GM13976 (cell line): ENCODE results near the gene ABCC1.
"Not testable (repeated sequence)": the region's sequence is repeated elsewhere in the genome, so short reads cannot be mapped to it uniquely, and the experiment has no call there.

Experiments
- DNase-seq: peaks from one replicate; pipeline ENCODE4 v3.0.0; 2012; ENCODE audit warnings: low spot score
- in situ Hi-C: fragments of 300-500 bp; cut with MboI; formaldehyde crosslinking; loops from one replicate; pipeline ENCODE4 v1.12.0; 2022; ENCODE audit warnings: low sequenced_read_pairs, mixed read lengths, inconsistent platforms; ENCODE audit not compliant: unreplicated experiment
- TF ChIP-seq, protein P1 (sequence below): IDR thresholded peaks from 2 replicates; pipeline ENCODE4 v1.5.1; 2012; ENCODE audit warnings: borderline replicate concordance, mild to moderate bottlenecking; ENCODE audit not compliant: insufficient read depth; ENCODE audit errors: extremely low read depth, missing control alignments, control extremely low read depth

The ABCC1 gene

DNA sequence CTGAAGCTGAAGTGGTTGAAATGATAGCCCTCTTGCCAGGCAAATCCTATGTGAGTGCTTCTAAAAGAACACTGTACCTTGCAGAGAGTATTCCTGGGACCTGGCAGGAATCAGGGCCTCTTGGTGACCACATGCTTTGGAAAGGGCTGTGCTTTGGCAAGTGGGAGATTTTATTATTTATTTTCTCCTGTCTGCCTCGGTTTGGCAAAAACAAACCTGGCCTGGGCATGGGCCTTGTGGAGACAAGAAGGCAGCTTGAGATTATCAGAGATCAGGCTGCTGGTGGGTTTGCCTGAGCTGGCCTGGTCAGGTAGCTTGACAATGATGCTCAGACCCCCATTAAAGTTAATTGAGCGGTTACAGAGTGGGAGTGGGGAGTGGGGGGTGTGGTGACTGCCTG is 24.6 kb downstream of the ABCC1 start:
- TF ChIP-seq, protein P1, sequence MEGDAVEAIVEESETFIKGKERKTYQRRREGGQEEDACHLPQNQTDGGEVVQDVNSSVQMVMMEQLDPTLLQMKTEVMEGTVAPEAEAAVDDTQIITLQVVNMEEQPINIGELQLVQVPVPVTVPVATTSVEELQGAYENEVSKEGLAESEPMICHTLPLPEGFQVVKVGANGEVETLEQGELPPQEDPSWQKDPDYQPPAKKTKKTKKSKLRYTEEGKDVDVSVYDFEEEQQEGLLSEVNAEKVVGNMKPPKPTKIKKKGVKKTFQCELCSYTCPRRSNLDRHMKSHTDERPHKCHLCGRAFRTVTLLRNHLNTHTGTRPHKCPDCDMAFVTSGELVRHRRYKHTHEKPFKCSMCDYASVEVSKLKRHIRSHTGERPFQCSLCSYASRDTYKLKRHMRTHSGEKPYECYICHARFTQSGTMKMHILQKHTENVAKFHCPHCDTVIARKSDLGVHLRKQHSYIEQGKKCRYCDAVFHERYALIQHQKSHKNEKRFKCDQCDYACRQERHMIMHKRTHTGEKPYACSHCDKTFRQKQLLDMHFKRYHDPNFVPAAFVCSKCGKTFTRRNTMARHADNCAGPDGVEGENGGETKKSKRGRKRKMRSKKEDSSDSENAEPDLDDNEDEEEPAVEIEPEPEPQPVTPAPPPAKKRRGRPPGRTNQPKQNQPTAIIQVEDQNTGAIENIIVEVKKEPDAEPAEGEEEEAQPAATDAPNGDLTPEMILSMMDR, result no peak
- in situ Hi-C loops, result no loop called here
- no peak for DNase-seq

DNA sequence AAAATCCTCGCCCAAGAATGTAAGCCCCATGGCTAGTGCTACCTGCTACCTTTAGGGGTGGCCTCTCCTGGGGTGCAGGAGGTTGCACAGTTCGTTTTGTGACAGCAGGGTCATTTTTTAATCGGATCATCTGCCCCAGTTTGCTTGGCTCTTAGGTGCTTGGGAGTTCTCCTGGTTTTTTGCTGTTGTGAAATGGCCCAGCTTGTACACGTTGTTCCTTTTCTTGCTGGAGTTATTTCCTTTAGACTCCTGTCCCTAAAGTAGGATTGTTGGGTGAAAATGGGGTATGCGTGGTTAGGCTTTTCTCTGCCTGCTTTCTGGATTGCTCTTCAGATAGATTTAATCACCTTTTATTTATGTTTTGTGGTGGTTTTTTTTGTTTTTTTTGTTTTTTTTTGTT is 25.8 kb downstream of the ABCC1 start:
- TF ChIP-seq, protein P1, result no peak
- in situ Hi-C loops, result no loop called here
- DNase-seq, result no peak

DNA sequence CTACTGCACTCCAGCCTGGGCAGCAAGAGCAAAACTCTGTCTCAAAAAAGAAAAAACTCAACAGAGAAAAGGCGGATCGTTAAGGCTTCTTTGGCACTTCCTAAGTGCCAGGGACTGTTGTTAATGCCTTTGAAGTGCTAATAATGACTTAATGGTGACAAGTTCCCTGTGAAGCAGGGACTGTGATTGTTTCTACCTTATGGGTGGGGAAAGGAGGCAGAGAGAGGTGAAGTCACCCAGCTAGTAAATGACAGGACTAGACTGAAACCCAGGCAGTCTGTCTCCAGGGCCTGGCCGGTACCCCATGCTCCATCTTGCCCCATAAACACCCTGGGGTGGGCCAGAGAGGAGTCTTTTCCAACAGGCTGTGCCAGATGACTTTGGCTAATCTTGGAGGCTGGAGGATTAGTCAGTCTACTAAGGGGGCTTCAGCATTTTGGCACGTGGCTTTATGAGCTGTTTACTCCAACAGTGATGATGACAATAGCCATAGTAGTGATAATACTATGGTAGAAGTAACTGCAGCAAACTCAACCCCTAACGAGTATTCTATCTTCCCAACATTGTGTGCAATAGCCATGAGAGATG is 26.9 kb downstream of the ABCC1 start:
- TF ChIP-seq, protein P1, result no peak
- DNase-seq, result no peak
- in situ Hi-C loops, result no loop called here

DNA sequence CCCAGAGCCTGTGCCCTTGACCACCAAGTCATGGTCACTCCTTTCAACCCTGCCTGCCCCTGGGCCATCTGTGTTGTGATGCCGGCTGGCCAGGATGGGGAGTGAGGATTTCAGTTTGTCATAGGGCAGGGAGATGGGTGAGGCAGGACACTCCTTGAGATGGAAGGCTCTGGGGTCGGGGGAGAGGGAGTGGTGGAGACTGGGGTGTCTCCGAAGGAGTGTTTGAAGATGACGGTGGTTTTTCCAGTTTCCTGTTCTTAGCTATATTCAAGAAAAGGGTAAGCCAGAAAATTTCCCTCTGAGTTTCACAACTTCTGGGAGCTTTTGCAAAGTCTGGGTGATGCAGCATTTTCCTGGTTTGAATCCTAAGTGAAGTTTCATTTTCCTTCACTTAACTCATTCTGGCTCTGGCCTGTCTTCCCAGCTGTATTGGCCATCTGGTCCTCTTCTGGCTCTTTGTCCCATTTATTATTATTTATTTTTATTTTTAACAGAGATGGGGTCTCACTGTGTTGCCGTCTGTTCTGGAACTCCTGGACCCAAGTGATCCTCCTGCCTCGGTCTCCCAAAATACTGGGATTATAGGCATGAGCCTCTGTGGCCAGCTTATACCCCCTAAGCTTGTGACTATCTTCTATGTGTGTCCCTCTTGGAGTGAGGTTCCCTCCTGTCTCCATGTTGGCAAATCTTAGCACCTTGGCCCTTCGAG is 27.7 kb downstream of the ABCC1 start:
- no peak for DNase-seq
- in situ Hi-C loops, result no loop called here
- TF ChIP-seq, protein P1, result no peak

DNA sequence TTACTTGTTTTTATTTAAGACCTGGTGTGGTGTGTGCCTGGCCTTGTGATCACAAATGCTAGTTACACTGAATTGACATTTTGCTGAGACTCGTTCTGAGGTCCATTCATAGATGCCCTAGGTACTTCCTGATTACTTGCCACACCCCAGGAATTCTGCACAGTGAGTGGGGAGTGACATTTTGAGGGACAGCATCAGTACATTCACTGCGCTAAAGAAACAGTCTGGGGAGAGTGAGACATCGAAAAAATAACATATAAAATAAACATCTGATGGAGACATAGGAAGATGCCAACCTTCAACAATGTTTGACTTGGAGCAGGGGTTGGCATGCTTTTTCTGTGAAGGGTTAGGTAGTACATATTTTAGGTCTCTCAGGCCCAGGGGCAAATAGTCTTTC is 30.4 kb downstream of the ABCC1 start:
- in situ Hi-C loops, result no loop called here
- TF ChIP-seq, protein P1, result no peak
- DNase-seq, result no peak

DNA sequence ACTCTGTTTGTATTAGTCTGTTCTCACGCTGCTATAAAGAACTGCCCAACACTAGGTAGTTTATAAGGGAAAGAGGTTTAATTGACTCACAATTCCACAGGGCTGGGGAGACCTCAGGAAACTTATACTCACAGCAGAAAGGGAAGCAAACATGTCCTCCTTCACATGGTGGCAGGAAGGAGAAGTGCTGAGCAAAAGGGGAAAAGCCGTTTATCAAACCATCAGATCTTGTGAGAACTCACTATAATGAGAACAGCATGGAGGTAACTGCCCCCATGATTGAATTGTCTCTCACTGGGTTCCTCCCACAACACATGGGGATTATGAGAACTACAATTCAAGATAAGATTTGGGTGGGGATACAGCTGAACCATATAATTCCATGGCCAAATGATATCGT is 30.9 kb downstream of the ABCC1 start:
- in situ Hi-C loops, result no loop called here
- TF ChIP-seq, protein P1, result no peak
- DNase-seq, result no peak

DNA sequence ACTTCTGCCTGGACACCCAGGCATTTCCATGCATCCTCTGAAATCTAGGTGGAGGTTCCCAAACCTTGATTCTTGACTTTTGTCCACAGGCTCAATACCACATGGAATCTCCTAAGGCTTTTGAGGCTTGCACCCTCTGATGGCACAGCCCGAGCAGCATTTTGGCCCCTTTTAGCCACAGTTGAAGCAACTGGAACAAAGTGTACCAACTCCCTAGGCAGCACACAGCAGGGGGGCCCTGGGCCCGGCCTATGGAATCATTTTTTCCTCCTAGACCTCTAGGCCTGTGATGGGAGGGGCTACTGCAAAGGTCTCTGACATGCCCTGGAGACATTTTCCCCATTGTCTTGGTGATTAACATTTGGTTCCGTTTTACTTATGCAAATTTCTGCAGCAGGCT is 32.0 kb downstream of the ABCC1 start:
- no peak for DNase-seq
- TF ChIP-seq, protein P1, result no peak
- in situ Hi-C loops, result no loop called here

DNA sequence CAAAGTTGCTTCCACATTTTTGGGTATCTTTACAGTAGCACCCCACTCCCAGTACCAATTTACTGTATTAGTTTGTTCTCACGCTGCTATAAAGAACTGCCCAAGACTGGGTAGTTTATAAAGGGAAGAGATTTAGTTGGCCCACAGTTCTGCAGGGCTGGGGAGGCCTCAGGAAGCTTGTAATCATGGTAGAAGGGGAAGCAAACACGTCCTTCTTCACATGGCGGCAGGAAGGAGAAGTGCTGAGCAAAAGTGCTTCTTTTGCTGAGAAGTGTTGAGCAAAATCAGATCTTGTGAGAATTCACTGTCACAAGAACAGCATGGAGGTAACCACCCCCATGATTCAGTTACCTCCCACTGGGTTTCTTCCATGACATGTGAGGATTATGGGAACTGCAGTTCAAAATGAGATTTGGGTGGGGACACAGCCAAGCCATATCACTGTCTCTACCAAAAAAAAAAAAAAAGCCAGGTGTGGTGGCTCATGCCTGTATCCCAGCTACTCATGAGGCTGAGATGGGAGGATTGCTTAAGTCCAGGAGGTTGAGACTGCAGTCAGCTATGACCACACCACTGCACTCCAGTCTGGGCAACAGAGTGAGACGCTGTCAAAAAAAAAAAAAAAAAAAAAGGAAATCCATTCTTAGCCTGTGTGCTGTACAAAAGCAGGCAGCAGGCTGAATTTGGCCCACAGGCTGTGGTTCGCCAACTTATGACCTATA is 32.9 kb downstream of the ABCC1 start:
- DNase-seq, in situ Hi-C loops: not testable (repeated sequence)
